Stimulated activated CD4-positive, alpha-beta T cell treated with anti-CD3 and anti-CD28 coated beads, Interleukin-4, amount 100 ng/mL, for 4 hours (primary cell): ENCODE results near the gene EXOC6B.

Experiments
- DNase-seq, 2 experiments: peaks; one replicate each; pipeline ENCODE4 v3.0.0-alpha.2; 2020

Gene EXOC6B

GRCh38 chr2:72727356-72727755 is 98.5 kb downstream of the EXOC6B start:
- no peak for DNase-seq

GRCh38 chr2:72723769-72724370 is 102.0 kb downstream of the EXOC6B start:
- no peak for DNase-seq

- no peak for DNase-seq
Measured at GRCh38 chr2:72722492-72723070, 103.3 kb downstream of the EXOC6B start.

- no peak for DNase-seq
Measured at GRCh38 chr2:72719416-72719815, 106.4 kb downstream of the EXOC6B start.

- no peak for DNase-seq
Measured at GRCh38 chr2:72718876-72719275, 107.0 kb downstream of the EXOC6B start.

- DNase-seq: no peak
Measured at GRCh38 chr2:72716601-72717000, 109.2 kb downstream of the EXOC6B start.

GRCh38 chr2:72713857-72714256 is 112.0 kb downstream of the EXOC6B start:
- DNase-seq: no peak

- no peak for DNase-seq
Measured at GRCh38 chr2:72712977-72713376, 112.9 kb downstream of the EXOC6B start.

GRCh38 chr2:72712304-72712703 is 113.5 kb downstream of the EXOC6B start:
- DNase-seq: no peak

GRCh38 chr2:72710418-72711152 is 115.2 kb downstream of the EXOC6B start:
- DNase-seq: no peak

GRCh38 chr2:72708236-72708635 is 117.6 kb downstream of the EXOC6B start:
- DNase-seq: no peak

- DNase-seq: no peak
Measured at GRCh38 chr2:72698300-72698699, 127.5 kb downstream of the EXOC6B start.

- no peak for DNase-seq
Measured at GRCh38 chr2:72696559-72696958, 129.3 kb downstream of the EXOC6B start.

- no peak for DNase-seq
Measured at GRCh38 chr2:72695676-72696075, 130.2 kb downstream of the EXOC6B start.

- no peak for DNase-seq
Measured at GRCh38 chr2:72694715-72695496, 130.9 kb downstream of the EXOC6B start.

- DNase-seq: no peak
Measured at GRCh38 chr2:72689579-72690195, 136.1 kb downstream of the EXOC6B start.

GRCh38 chr2:72685638-72686213 is 140.1 kb downstream of the EXOC6B start:
- no peak for DNase-seq

GRCh38 chr2:72682061-72682460 is 143.8 kb downstream of the EXOC6B start:
- no peak for DNase-seq

GRCh38 chr2:72681016-72681995 is 144.5 kb downstream of the EXOC6B start:
- DNase-seq: no peak

- no peak for DNase-seq
Measured at GRCh38 chr2:72678024-72678423, 147.8 kb downstream of the EXOC6B start.

- DNase-seq: no peak
Measured at GRCh38 chr2:72676341-72677025, 149.3 kb downstream of the EXOC6B start.
